B cell (primary cell): Measurements from ENCODE around the gene C12orf56.

Source experiments
- CTCF ChIP-seq: fragments of 200-600 bp; IDR thresholded peaks from one replicate; pipeline ENCODE4 v1.8.0; 2022; ENCODE audit warnings: antibody characterized with exemption, mild to moderate bottlenecking
- EZH2 ChIP-seq: IDR thresholded peaks from 2 replicates; pipeline ENCODE4 v1.6.1; 2012; ENCODE audit warnings: borderline replicate concordance, low read depth, mild to moderate bottlenecking, moderate library complexity, low read length; ENCODE audit not compliant: insufficient read depth, poor library complexity, severe bottlenecking

DNA sequence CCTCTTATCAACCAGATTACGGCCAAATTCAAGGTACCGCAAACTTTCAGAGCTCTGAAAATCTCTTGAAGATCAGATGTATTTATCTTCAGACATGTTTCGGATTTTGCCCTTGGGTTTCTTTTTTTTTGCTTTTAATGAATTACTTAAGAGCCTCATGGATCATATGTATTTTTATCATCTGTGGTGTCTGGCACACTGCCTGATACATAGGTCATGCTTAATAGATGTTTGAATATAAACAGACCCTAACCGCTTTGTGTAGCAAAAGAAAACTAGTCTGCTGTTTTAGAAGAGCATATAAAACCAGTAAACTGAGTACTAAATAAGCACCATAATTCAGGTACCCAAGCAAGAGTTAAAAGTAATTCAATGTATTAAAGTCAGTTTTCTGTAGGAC, 41.2 kb upstream of the C12orf56 start:
- no peak for TF ChIP-seq CTCF
- TF ChIP-seq EZH2, result no peak
